Smooth muscle cell of the brain vasculature (primary cell): ENCODE results near the gene VCP.
A peak's percentile ranks its signal among the peaks of the same experiment; 100 is the strongest.

ENCODE experiments used
- DNase-seq: peaks from one replicate; pipeline ENCODE4 v3.0.0-alpha.2; 2012; ENCODE audit warnings: low read depth, low spot score

Gene VCP

DNA sequence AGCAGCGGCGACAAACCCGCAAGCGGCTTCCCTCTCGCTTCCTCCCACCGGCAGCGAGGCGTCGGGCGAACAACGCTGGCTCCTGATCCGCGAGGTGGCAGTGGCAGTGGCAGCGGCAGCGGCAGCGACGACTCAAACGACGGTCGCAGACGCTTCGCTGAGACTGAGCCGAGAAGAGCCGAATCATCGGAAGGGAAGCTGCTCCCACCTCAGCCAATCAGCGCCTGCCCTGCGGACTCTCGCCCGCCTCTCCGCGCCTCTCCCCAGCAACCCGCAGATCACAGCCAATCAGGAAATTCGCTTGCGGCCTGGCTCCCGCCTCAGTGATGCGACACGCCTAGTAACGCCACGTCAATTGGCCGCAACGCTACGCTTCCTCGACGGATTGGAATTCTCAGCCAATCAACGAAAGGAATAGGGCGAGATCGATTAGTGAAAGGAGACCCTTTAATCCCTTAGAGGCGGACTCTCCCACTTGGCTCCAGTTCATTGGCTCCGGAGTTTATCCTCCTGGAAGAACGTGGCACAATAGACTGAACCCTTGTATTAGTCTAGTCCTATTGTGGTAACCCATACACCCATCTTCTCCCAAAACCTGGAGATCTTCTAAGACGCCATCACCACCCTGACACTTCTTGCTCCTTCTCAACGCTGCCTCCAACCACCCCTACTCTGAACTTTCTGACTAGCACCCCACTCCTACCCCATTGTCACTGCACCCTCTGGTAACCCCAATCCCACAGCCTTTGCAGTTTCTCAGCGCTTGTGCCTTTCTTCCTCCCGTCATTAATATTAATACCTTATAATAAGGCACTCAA is at the start of gene VCP:
VCP (minus strand) TSS at position 165 of the 818 bp plus-strand sequence. CDS start 272 bp downstream, outside the sequence.
- peak; percentile 97 for DNase-seq

DNA sequence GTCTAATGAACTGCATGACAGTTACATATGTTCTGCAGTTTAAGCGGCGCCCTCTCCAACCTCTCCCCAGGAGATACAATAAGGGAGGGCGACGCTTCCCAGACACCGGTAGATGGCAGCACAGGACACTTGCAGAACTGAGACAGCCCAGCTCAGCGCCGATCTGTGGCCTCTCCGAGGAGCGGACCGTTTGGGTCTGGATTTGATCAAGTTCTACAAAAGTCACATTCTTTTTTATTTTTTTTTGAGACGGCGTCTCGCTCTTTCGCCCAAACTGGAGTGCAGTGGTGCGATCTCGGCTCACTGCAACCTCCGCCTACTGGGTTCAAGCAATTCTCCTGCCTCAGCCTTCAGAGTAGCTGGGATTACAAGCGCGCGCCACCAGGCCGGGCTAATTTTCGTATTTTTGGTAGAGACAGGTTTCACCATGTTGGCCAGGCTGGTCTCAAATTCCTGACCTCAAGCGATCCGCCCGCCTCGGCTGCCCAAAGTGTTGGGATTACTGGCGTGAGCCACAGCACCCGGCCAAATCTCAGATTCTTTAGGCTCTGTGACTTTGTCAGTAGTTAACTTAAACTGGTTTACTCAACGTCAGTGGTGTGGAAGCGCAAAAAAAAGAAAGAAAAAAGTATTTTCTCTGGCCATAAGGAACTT is 44.6 kb upstream of the VCP start:
- DNase-seq: peak; percentile 87

GRCh38 chr9:35116539-35116897 is 44.1 kb upstream of the VCP start:
- DNase-seq: no peak

GRCh38 chr9:35115680-35116538 is 43.5 kb upstream of the VCP start, which contains the start of gene ATOSB:
ATOSB (minus strand) TSS chr9:35115862; CDS start chr9:35108274, 7,588 bp downstream.
- peak; percentile 91 for DNase-seq

- no peak for DNase-seq
These were observed 42.6 kb upstream of the VCP start for GRCh38 chr9:35114840-35115628.

GRCh38 chr9:35114113-35114839 is 41.9 kb upstream of the VCP start:
- DNase-seq: peak; percentile 70

DNA sequence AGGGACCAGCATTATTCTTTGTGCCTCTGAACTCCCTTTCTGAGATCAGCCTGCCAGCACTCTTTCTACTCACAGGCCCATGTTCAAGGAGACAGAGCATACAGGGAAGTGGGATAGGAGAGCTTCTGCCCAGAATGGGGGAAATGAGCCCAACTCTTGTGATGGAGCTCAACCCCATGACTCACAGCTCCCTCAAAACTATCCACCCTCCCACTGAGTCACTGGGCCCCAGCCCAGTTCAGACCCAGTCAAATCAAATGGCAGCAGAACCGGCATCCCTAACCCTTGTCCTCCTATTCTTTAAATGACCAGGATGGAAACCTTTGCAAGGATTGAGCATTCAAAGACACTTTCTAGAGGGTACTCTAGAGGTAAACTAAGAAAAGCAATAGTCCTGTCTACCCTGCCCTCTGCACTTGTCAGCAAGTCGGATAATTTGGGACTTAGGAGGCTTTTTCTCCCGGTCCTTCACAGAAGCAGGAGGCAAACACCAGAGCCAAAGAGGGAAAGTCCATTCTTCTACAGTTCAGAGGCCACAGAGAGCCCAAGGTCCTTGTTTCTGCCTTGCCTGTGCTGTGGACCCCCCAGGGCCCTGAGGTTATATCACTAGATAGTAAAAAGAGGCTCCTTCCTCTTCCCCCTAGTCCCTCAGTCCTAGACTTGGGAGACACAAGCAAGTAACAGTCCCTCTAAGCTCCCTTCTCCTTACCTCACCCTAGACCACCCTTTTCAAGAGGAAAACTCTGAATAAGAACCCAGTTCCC is 40.0 kb upstream of the VCP start:
- no peak for DNase-seq

- peak; percentile 98 for DNase-seq
These were observed 38.8 kb upstream of the VCP start for GRCh38 chr9:35111001-35111933.

- no peak for DNase-seq
These were observed 37.9 kb upstream of the VCP start for GRCh38 chr9:35110327-35110761.

DNA sequence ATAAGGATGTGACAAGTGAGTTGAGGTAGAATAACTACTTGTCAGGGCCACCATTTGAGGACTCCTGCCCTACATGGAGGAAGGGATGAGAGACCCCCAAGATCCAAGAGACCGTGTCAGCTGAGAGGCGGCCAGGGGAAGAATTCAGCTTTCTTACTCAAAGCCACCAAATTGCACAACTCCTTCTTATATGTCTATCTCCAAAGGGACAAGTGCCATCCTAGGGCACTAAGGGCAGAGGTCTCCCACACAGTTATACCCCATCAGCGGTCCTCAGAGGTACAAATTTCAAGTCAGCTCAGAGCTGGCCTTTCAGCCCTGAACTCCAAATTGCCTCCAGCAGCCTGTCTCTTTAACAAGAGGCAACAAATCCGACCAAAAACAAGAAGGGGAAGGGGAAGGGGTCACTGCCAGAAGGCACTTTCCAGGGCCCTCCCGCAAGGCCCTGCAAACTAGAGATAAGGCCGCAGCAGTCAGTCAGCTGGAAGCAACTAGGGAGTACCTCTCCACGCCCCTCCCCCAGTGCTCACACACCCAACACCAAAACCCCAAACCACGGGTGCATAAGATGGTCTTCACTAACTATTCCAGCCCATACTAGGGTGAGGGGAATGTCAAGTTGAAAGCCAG is 36.6 kb upstream of the VCP start:
- DNase-seq: no peak

- no peak for DNase-seq
These were observed 36.0 kb upstream of the VCP start for GRCh38 chr9:35108461-35108860.

GRCh38 chr9:35107297-35108290 is 35.2 kb upstream of the VCP start:
- DNase-seq: no peak

DNA sequence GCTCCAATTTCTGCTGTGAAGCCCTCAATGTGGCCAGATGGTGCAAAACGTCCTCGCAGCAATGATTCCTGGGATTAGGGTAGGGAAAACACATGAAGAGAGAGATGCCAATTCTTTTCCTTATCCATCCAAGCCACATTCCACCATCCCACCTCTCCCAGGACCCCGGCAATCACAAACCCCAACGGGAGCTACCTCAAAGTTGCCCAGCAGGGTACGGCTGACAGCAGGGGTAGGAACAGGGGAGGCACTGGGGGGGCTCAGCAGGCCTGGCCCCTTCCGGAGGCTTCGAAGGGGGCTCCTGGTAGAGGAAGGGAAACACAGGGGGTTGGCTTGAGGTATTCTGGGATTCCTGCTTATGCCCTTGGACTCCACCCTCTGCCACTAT is 33.9 kb upstream of the VCP start:
- DNase-seq: no peak

GRCh38 chr9:35105571-35106342 is 33.3 kb upstream of the VCP start:
- DNase-seq: no peak

DNA sequence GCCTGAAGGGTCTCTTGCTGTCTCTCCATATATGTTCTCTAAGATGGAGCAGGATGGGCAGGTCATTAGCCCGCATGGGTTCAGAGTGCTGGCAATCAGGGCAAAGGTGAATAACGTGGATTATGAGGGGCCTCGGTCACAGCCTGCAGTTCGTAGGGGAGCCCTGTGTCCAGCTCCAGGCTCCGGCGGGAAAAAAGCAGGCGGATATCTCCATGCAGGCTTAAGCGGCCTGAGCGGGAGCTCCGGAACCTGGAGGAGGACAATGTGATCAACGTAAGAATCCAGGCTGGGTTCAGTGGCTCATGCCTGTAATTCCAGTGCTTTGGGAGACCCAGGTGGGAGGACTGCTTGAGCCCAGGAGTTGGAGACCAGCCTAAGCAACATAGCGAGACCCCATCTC is 32.7 kb upstream of the VCP start:
- no peak for DNase-seq

DNA sequence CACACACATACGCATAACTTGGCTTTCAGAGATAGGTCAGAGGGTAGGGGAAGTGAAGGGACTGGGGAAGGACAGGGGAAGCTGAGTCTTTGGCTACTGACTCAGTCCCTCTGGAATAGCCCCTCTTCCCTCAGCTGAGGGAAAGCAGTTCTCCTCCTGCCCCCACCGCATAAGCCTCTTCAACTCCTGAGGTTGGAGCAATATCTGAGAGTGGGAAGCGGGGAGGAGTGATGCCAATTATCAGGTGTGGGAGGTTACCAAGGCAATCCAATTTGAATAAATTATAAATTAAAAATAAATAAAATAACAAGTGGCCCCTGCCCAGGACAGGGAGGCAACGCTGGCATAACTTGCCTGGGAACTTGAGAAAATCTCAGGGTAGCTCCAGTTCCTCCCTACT is 32.2 kb upstream of the VCP start:
- no peak for DNase-seq
